K562 (cell line): ENCODE data around the gene PCDH9. TPM values are rescaled to one million over a fixed set of nuclear protein-coding genes. Genes with fewer than 3 reads are reported as not detected.

ENCODE experiments used
- ATAC-seq: fragments of 200-7000 bp; cut with Tn5 transposase; 3 replicates; pipeline ENCODE4 v1.9.1; 2020; ENCODE audit warnings: moderate library complexity
- BruUV-seq: library from RNA; stranded (reverse); fragments of 400-500 nt; replicated peaks from 2 replicates; lab custom pipeline; 2021; lab: Mats Ljungman, UMichigan
- CTCF ChIA-PET: fragments of 300-600 bp; formaldehyde crosslinking; extraction: SDS; loops from one replicate; lab custom pipeline; 2021; ENCODE audit warnings: low intra/inter-chr PET ratio; lab: Yijun Ruan, JAX
- POLR2A ChIA-PET: fragments of 300-600, 350-650 bp; sonication (Branson Sonifier 250); formaldehyde crosslinking; extraction: SDS; loops from one replicate; lab custom pipeline; 2021; ENCODE audit warnings: antibody characterized with exemption, inconsistent platforms; lab: Yijun Ruan, JAX
- DNase-seq, 4 experiments: peaks; one replicate each; pipeline versions ENCODE4 v3.0.0 to v3.0.0-alpha.2; 2011 to 2018; ENCODE audit warnings: low spot score in 3 of 4, mixed read lengths in 3 of 4; ENCODE audit errors: extremely low read depth in 1 of 4
- FAIRE-seq: peaks from 2 replicates; lab custom pipeline; 2011; peaks lifted over from hg19 to GRCh38; lab: Jason Lieb, UNC
- H2AFZ ChIP-seq: 2 replicates; pipeline ENCODE4 v1.6.0; 2011; ENCODE audit warnings: low read depth, low read length, control low read depth, inconsistent platforms
- H3K27ac ChIP-seq: fragments of 200-600 bp; 3 replicates; pipeline ENCODE4 v1.8.0; 2011; ENCODE audit warnings: low read depth, mild to moderate bottlenecking, control low read depth, inconsistent platforms, low read length, moderate library complexity, mixed read lengths; ENCODE audit errors: extremely low read depth
- H3K27me3 ChIP-seq, 2 experiments: fragments of 300-600 bp in 1 of 2; 2 replicates in 1 of 2; 3 replicates in 1 of 2; pipeline versions ENCODE4 v1.6.0 to v1.8.0; 2011; ENCODE audit warnings: inconsistent platforms in 2 of 2, low read length in 2 of 2, mild to moderate bottlenecking in 1 of 2, mixed read lengths in 1 of 2, moderate library complexity in 1 of 2; ENCODE audit not compliant: control insufficient read depth in 2 of 2, insufficient read depth in 2 of 2
- H3K36me3 ChIP-seq: fragments of 300-600 bp; 3 replicates; pipeline ENCODE4 v1.8.0; 2011; ENCODE audit warnings: mild to moderate bottlenecking, low read length, inconsistent platforms; ENCODE audit not compliant: control insufficient read depth, insufficient read depth
- H3K4me1 ChIP-seq, 2 experiments: fragments of 200-600 bp in 1 of 2; replicated peaks in 1 of 2; 2 replicates in 1 of 2; 3 replicates in 1 of 2; pipeline versions ENCODE4 v1.5.1 to v1.8.0; 2011; ENCODE audit warnings: inconsistent platforms in 2 of 2, low read length in 2 of 2, mild to moderate bottlenecking in 1 of 2, mixed read lengths in 1 of 2, moderate library complexity in 1 of 2; ENCODE audit not compliant: control insufficient read depth in 2 of 2, insufficient read depth in 2 of 2
- H3K4me2 ChIP-seq: 2 replicates; pipeline ENCODE4 v1.6.1; 2011; ENCODE audit warnings: low read length, control low read depth, inconsistent platforms, mixed read lengths; ENCODE audit not compliant: insufficient read depth
- H3K4me3 ChIP-seq: fragments of 200-600 bp; sonication (generic), shearing (Covaris generic); 2 replicates; pipeline ENCODE4 v1.5.1; 2016; ENCODE audit warnings: control low read depth, inconsistent platforms
- H3K79me2 ChIP-seq: fragments of 200-600 bp; 3 replicates; pipeline ENCODE4 v1.8.0; 2011; ENCODE audit warnings: low read length, inconsistent platforms; ENCODE audit not compliant: control insufficient read depth, insufficient read depth
- H3K9ac ChIP-seq, 2 experiments: 2 replicates each; pipeline versions ENCODE4 v1.6.0 to v1.6.1; 2011; ENCODE audit warnings: low read depth in 2 of 2, low read length in 2 of 2, control low read depth in 1 of 2, inconsistent platforms in 1 of 2, mild to moderate bottlenecking in 1 of 2, mixed read lengths in 1 of 2; ENCODE audit not compliant: insufficient read depth in 1 of 2
- H3K9me1 ChIP-seq: one replicate; pipeline ENCODE4 v1.6.0; 2011; ENCODE audit warnings: inconsistent platforms, mild to moderate bottlenecking, low read length, moderate library complexity; ENCODE audit not compliant: control insufficient read depth, insufficient read depth
- H3K9me3 ChIP-seq: replicated peaks from 2 replicates; pipeline ENCODE4 v1.5.1; 2011; ENCODE audit warnings: low read depth, low read length, inconsistent platforms; ENCODE audit not compliant: control insufficient read depth, insufficient read depth
- H4K20me1 ChIP-seq: replicated peaks from 2 replicates; pipeline ENCODE4 v1.6.1; 2011; ENCODE audit warnings: low read length, inconsistent platforms, mixed read lengths; ENCODE audit not compliant: control insufficient read depth, insufficient read depth
- CREB5 ChIP-seq: fragments of 250-450 bp; sonication (Bioruptor Pico); IDR thresholded peaks from 2 replicates; pipeline ENCODE4 v1.5.0; 2020; ENCODE audit warnings: mild to moderate bottlenecking
- IFI16 ChIP-seq: fragments of 250-450 bp; sonication (Bioruptor Pico); IDR thresholded peaks from 2 replicates; pipeline ENCODE4 v2.1.2; 2022; ENCODE audit warnings: mild to moderate bottlenecking, inconsistent platforms
- MNT ChIP-seq, 2 experiments: fragments of 450-650 bp; conservative IDR thresholded peaks; 2 replicates each; pipeline ENCODE4 v1.6.1; 2017; ENCODE audit warnings: mild to moderate bottlenecking in 2 of 2, moderate library complexity in 2 of 2
- POLR2B ChIP-seq: fragments of 450-650 bp; IDR thresholded peaks from 2 replicates; pipeline ENCODE4 v1.6.1; 2018; ENCODE audit warnings: low read depth; ENCODE audit not compliant: partially characterized antibody
- SNAPC5 ChIP-seq: fragments of 250-450 bp; sonication (Bioruptor Pico); IDR thresholded peaks from 2 replicates; pipeline ENCODE4 v1.8.0; 2021; ENCODE audit warnings: moderate library complexity, mild to moderate bottlenecking, inconsistent platforms
- ZBTB34 ChIP-seq: fragments of 250-450 bp; sonication (Bioruptor Pico); IDR thresholded peaks from 2 replicates; pipeline ENCODE4 v1.8.0; 2021; ENCODE audit warnings: mild to moderate bottlenecking, moderate library complexity
- in situ Hi-C: fragments of 300-500 bp; cut with MboI; formaldehyde crosslinking; loops from 4 replicates; pipeline ENCODE4 v1.15.0; 2018; ENCODE audit warnings: inconsistent platforms, mixed read lengths
- intact Hi-C: fragments of 100-400 bp; cut with micrococcal nuclease; formaldehyde crosslinking; loops from 2 replicates; pipeline ENCODE4 v1.14.2; 2022
- polyA plus RNA-seq, 8 experiments: library from polyadenylated mRNA; depleted of rRNA in 4 of 8; stranded (reverse) in 5 of 8; unstranded in 3 of 8; fragments of >200 nt; fragmentation: Nextera tagmentation in 2 of 8; fragmentation: Illumina TruSeq in 1 of 8; extraction: Ambion mirVana in 2 of 8; extraction: Trizol in 1 of 8; gene quantifications; 2 replicates each; pipeline versions ENCODE4 v1.2.1 to v1.2.3, GENCODE V29; 2011 to 2014; ENCODE audit warnings: inconsistent platforms in 1 of 8, missing spikeins in 1 of 8
- total RNA-seq, 7 experiments: library from RNA; depleted of rRNA in 6 of 7; stranded (reverse); fragments of >200 nt in 6 of 7; fragmentation: Illumina TruSeq in 2 of 7; extraction: Trizol in 2 of 7; gene quantifications; 2 replicates each; pipeline versions ENCODE4 v1.2.1 to v1.2.3, GENCODE V29; 2011 to 2021; ENCODE audit warnings: low replicate concordance in 1 of 7
- TF ChIP-seq, protein P1 (sequence below), 2 experiments: fragments of 450-650 bp; IDR thresholded peaks; 2 replicates each; pipeline ENCODE4 v1.6.1; 2018; ENCODE audit warnings: mild to moderate bottlenecking in 2 of 2, low read depth in 1 of 2; ENCODE audit not compliant: partially characterized antibody in 2 of 2

Gene PCDH9
- total and polyA plus RNA-seq, 9 of the 15 experiments (the other 6 are each of a cell fraction or from before 2014, with no cell fraction given): 1.1 to 6.7 (median 4.9) TPM

DNA sequence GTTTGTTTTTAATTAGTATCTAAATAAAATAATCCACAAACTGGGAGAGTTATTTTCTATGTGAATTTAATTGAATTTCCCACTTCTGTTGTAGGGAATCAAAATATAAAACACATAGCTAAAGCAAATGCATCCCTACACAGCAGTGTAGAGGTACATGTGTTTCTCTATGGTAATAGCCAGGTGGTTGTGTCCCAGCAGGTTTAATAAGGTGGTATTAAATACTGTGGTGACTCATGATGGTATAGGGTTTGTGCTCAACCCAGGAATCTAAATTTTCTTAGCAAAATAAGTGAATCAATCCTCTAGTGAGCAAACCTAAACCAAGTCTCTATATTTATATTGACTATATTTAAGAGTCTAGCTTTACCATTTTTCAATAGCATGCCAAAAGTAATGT, 30.0 kb downstream of the PCDH9 start:
- no peak for TF ChIP-seq CREB5 (CRISPR knock-in tag)
- no peak for TF ChIP-seq SNAPC5 (CRISPR knock-in tag)
- no peak for TF ChIP-seq MNT (conservative IDR thresholded peaks at IDR 0.05)
- TF ChIP-seq, protein P1, sequence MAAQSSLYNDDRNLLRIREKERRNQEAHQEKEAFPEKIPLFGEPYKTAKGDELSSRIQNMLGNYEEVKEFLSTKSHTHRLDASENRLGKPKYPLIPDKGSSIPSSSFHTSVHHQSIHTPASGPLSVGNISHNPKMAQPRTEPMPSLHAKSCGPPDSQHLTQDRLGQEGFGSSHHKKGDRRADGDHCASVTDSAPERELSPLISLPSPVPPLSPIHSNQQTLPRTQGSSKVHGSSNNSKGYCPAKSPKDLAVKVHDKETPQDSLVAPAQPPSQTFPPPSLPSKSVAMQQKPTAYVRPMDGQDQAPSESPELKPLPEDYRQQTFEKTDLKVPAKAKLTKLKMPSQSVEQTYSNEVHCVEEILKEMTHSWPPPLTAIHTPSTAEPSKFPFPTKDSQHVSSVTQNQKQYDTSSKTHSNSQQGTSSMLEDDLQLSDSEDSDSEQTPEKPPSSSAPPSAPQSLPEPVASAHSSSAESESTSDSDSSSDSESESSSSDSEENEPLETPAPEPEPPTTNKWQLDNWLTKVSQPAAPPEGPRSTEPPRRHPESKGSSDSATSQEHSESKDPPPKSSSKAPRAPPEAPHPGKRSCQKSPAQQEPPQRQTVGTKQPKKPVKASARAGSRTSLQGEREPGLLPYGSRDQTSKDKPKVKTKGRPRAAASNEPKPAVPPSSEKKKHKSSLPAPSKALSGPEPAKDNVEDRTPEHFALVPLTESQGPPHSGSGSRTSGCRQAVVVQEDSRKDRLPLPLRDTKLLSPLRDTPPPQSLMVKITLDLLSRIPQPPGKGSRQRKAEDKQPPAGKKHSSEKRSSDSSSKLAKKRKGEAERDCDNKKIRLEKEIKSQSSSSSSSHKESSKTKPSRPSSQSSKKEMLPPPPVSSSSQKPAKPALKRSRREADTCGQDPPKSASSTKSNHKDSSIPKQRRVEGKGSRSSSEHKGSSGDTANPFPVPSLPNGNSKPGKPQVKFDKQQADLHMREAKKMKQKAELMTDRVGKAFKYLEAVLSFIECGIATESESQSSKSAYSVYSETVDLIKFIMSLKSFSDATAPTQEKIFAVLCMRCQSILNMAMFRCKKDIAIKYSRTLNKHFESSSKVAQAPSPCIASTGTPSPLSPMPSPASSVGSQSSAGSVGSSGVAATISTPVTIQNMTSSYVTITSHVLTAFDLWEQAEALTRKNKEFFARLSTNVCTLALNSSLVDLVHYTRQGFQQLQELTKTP (IDR thresholded peaks at IDR 0.05; ENCODE audit: low read depth in 1 of 2, partially characterized antibody in 2 of 2): no peak
- no peak for TF ChIP-seq ZBTB34 (CRISPR knock-in tag)
- TF ChIP-seq POLR2B: no peak
- no peak for TF ChIP-seq IFI16 (CRISPR knock-in tag)
- no peaks in the 10 kb centered on the region for H3K9me3 ChIP-seq
- no peaks in the 10 kb centered on the region for H4K20me1 ChIP-seq
- intact Hi-C loops (no loop called here), in situ Hi-C loops (no loop called here)
- H3K4me3 ChIP-seq: no peak overlapping the region
- no peak for FAIRE-seq
- BruUV-seq: no TSS peak
- H3K27ac ChIP-seq: no peak overlapping the region
- H3K36me3 ChIP-seq: no peaks in the 10 kb centered on the region
- H3K9me1 ChIP-seq: no peaks in the 10 kb centered on the region
- H2AFZ ChIP-seq: no peak overlapping the region
- DNase-seq: no peak
- POLR2A ChIA-PET: no interaction called here
- H3K4me1 ChIP-seq: no peaks in the 10 kb centered on the region
- no peak overlapping the region for H3K9ac ChIP-seq
- no peaks in the 10 kb centered on the region for H3K27me3 ChIP-seq
- no peak overlapping the region for H3K4me2 ChIP-seq
- CTCF ChIA-PET: no interaction called here
- H3K79me2 ChIP-seq: no peaks in the 10 kb centered on the region
- no peak for ATAC-seq
